Prostate gland (tissue), 2 donors: Measurements from ENCODE around the gene XPR1.

ENCODE experiments used
- CTCF ChIP-seq, 4 experiments: fragments of 200-600 bp in 2 of 4; fragments of 450-650 bp in 2 of 4; sonication (generic) in 2 of 4; IDR thresholded peaks; 1 replicate in 3 of 4; 2 replicates in 1 of 4; pipeline ENCODE4 v1.5.1; 2016 to 2019; ENCODE audit warnings: antibody characterized with exemption in 4 of 4, mild to moderate bottlenecking in 2 of 4, moderate library complexity in 2 of 4
- POLR2AphosphoS5 ChIP-seq: sonication (generic); formaldehyde crosslinking; IDR thresholded peaks from one replicate; pipeline ENCODE4 v1.6.1; 2017; ENCODE audit warnings: antibody characterized with exemption

GRCh38 chr1:180662709-180663108 lies 30.9 kb downstream of the XPR1 start:
- no peak for TF ChIP-seq POLR2AphosphoS5
- no peak for TF ChIP-seq CTCF (IDR thresholded peaks at IDR 0.05)
